Uterus (tissue), 4 donors: ENCODE data around the gene ZBTB20. TPM values are rescaled to one million over a fixed set of nuclear protein-coding genes. Genes with fewer than 3 reads are reported as not detected.

Experiments
- DNase-seq, 2 donors: peaks; one replicate each; pipeline ENCODE4 v3.0.0-alpha.2; 2019 to 2020
- H3K27ac ChIP-seq, 2 donors: fragments of 200-600 bp; sonication (generic); 1 replicate in 1 of 2; 2 replicates in 1 of 2; pipeline ENCODE4 v1.5.1; 2016 to 2018
- H3K27me3 ChIP-seq, 2 donors: fragments of 200-600 bp; sonication (generic); one replicate each; pipeline ENCODE4 v1.5.1; 2018 to 2019; ENCODE audit warnings: control low read depth in 1 of 2
- H3K36me3 ChIP-seq, 2 donors: fragments of 200-600 bp; sonication (generic); one replicate each; pipeline ENCODE4 v1.5.1; 2019; ENCODE audit warnings: control low read depth in 1 of 2
- H3K4me1 ChIP-seq, 2 donors: fragments of 200-600 bp; sonication (generic); one replicate each; pipeline ENCODE4 v1.5.1; 2018 to 2019; ENCODE audit warnings: control low read depth in 1 of 2
- H3K4me3 ChIP-seq, 2 donors: fragments of 200-600 bp; sonication (generic); 1 replicate in 1 of 2; 2 replicates in 1 of 2; pipeline ENCODE4 v1.5.1; 2018 to 2019; ENCODE audit warnings: mild to moderate bottlenecking in 1 of 2
- H3K9me3 ChIP-seq, 2 donors: fragments of 200-600 bp; sonication (generic); one replicate each; pipeline ENCODE4 v1.5.1; 2019; ENCODE audit warnings: control low read depth in 1 of 2
- POLR2A ChIP-seq, 2 donors: fragments of 450-650 bp; IDR thresholded peaks; one replicate each; pipeline ENCODE4 v1.6.1; 2016; ENCODE audit warnings: antibody characterized with exemption in 2 of 2, mild to moderate bottlenecking in 1 of 2, moderate library complexity in 1 of 2
- intact Hi-C: fragments of 100-400 bp; cut with DNase I; formaldehyde crosslinking; loops from one replicate; pipeline ENCODE4 v1.15.1; 2023; ENCODE audit warnings: low total_unique reads
- total RNA-seq, 4 donors: library from RNA; depleted of rRNA in 3 of 4; stranded (reverse); fragments of >200 nt in 3 of 4; gene quantifications; one replicate each; pipeline versions ENCODE4 v1.1.0 to v1.2.4, GENCODE V29; 2014 to 2023
- TF ChIP-seq, protein P1 (sequence below), 4 experiments: fragments of 200-600 bp in 2 of 4; fragments of 450-650 bp in 2 of 4; sonication (generic) in 2 of 4; IDR thresholded peaks; one replicate each; pipeline ENCODE4 v1.5.1; 2016 to 2019; ENCODE audit warnings: antibody characterized with exemption in 4 of 4, mild to moderate bottlenecking in 2 of 4, moderate library complexity in 1 of 4
- donor health status: DM: yes; HTN: yes; CAD: no.

Gene ZBTB20
- total RNA-seq, 4 donors from 2014 or later: 35.6 to 157 (median 85.1) TPM

DNA sequence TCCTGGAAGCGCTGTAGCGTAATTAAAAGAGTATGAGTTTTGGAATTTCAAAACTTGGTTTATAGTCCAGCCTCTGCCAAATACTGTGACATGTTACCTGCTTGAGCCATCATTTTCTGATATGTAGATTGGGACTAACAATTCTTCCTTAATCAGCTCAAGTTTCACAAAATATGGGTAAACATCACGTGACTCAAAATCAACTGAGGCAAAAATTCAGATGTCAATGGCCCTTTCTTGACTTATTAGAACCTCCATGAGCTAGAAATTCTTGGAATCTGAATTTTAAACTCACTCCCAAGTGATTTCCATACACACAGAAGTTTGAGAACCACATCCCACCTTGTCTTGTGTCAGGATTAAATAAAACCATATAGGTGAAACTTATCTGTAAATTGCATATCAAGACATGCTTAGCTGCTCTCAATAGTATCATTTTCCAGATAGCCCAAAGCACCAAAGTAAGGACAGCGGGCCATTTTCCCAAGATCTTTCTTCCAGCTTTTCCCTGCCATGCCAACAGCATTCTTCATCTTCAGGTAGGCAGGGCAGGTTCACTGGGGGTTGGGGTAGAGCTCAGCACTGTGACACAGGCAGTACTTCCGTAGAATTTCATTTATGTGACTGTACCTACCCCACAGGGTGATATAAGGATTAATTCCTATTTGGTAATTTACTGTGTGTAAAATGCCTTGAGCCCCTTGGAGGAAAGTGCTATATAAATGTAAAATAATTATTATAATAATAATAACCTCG is 474.2 kb downstream of the ZBTB20 start:
- no peak for DNase-seq
- Histone ChIP-seq H3K36me3 (no peaks in the 10 kb centered on the region), H3K4me3 (no peak overlapping the region), H3K27ac (no peak overlapping the region), H3K4me1 (no peaks in the 10 kb centered on the region), H3K9me3 (no peaks in the 10 kb centered on the region), H3K27me3 (no peaks in the 10 kb centered on the region)
- intact Hi-C loops: no loop called here
- TF ChIP-seq, protein P1, sequence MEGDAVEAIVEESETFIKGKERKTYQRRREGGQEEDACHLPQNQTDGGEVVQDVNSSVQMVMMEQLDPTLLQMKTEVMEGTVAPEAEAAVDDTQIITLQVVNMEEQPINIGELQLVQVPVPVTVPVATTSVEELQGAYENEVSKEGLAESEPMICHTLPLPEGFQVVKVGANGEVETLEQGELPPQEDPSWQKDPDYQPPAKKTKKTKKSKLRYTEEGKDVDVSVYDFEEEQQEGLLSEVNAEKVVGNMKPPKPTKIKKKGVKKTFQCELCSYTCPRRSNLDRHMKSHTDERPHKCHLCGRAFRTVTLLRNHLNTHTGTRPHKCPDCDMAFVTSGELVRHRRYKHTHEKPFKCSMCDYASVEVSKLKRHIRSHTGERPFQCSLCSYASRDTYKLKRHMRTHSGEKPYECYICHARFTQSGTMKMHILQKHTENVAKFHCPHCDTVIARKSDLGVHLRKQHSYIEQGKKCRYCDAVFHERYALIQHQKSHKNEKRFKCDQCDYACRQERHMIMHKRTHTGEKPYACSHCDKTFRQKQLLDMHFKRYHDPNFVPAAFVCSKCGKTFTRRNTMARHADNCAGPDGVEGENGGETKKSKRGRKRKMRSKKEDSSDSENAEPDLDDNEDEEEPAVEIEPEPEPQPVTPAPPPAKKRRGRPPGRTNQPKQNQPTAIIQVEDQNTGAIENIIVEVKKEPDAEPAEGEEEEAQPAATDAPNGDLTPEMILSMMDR (IDR thresholded peaks at IDR 0.05): no peak
- TF ChIP-seq POLR2A (IDR thresholded peaks at IDR 0.05): no peak

DNA sequence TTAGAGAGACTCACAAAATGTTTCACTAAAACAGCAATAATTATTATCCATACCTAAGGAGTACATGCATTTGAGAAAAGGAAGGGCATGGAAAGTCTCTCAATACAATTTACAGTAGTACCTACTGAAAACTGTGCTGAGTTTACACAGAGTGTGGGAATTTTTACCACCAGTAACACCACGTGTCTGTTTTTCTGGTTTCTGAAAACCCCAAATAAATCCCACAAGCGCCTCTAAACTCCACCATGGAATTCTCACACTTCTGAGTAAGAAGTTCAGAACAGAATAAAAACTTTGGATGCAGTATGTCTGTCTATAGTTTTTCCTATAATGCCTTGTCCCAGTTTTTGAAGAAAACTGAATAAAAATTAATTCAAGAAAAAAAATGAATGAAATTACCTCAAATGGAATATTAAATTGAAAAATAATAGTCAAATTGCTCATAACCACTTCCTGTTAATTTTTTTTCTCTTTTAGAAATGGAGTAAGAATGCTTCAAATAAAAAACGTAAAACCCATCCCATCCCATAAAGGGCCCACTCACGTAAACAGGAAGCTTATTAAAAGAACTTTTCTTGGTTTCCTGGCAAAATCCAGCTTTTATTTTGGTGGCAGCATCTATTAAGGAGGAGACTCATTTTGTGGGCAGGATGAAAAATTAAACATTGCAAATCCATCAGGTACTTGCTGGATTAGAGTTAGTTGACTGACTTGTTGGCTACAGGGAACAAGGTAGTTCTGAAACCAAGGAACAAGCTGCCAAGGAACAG is 475.2 kb downstream of the ZBTB20 start:
- Histone ChIP-seq H3K4me3 (no peak overlapping the region), H3K36me3 (no peaks in the 10 kb centered on the region), H3K27ac (no peak overlapping the region), H3K4me1 (no peaks in the 10 kb centered on the region), H3K27me3 (no peaks in the 10 kb centered on the region), H3K9me3 (no peaks in the 10 kb centered on the region)
- intact Hi-C loops: no loop called here
- TF ChIP-seq, protein P1 (IDR thresholded peaks at IDR 0.05): no peak
- no peak for TF ChIP-seq POLR2A (IDR thresholded peaks at IDR 0.05)
- DNase-seq: no peak

DNA sequence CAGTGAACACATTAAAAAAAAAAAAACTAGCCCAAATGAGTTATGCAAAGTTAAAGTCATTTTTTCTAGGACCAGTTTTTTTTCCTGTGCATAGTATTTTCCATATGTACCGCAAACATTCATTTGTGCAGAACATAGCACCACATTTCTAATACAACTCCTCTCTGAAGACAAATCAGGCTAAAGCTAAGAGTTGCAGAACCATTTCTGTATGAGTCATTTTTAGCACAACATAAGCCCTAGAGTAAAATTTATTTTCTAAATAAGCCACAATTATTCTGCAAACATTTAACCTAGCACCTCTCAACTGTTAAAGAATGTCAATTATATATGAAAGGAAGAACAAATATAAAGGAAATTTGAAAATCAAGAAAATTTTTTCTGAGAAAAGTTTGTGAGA is 477.5 kb downstream of the ZBTB20 start:
- Histone ChIP-seq H3K4me3 (no peak overlapping the region), H3K36me3 (no peaks in the 10 kb centered on the region), H3K9me3 (no peaks in the 10 kb centered on the region), H3K27ac (no peak overlapping the region), H3K4me1 (no peaks in the 10 kb centered on the region), H3K27me3 (no peaks in the 10 kb centered on the region)
- DNase-seq: no peak
- intact Hi-C loops: no loop called here
- no peak for TF ChIP-seq POLR2A (IDR thresholded peaks at IDR 0.05)
- TF ChIP-seq, protein P1 (IDR thresholded peaks at IDR 0.05): no peak

DNA sequence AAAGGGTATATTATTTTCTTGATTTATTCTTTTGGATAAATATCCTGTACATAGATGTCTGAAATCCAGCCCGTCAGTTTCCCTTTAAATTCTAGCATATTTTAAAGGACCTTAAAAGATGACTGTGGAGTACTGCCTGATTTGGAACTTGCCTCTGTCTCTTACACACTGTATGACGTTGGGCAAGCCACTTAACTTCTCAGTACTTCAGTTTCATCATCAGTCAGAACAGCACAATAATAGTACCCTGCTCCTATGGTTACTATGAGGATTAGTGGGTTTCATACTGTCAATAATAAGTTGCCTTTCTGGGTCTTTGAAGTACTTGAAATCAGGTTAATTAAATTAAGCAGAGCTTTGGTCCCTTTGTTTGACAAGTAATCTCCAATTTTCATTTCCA is 479.0 kb downstream of the ZBTB20 start:
- TF ChIP-seq POLR2A (IDR thresholded peaks at IDR 0.05): no peak
- TF ChIP-seq, protein P1 (IDR thresholded peaks at IDR 0.05): no peak
- no peaks in the 10 kb centered on the region for H3K4me1 ChIP-seq
- intact Hi-C loops: no loop called here
- no peak for DNase-seq
- H3K36me3 ChIP-seq: no peaks in the 10 kb centered on the region
- H3K9me3 ChIP-seq: peaks cover 0 to 3% of the 10 kb centered on the region in 2 donors
- no peak overlapping the region for H3K4me3 ChIP-seq
- H3K27me3 ChIP-seq: no peaks in the 10 kb centered on the region
- no peak overlapping the region for H3K27ac ChIP-seq

DNA sequence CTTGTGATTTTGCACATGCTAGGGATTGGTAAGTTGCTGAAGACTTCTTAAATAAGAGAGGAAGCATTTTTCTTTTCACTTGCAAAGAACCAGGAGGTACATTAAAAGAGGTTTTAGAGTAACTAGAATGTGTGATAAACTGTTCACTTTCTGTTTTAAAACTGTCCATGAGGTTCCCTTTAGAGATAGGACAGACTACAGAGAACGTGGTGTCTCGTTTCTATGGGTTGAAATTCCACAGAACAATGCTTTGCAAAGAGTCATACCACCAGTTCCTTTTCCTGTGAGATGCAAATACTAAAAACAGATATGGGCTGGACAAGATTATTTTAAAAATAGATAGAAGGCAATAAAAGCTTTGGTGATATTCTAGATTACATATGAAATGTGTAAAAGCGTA is 480.5 kb downstream of the ZBTB20 start:
- Histone ChIP-seq H3K36me3 (no peaks in the 10 kb centered on the region), H3K9me3 (peaks cover 0 to 3% of the 10 kb centered on the region in 2 donors), H3K27me3 (no peaks in the 10 kb centered on the region), H3K4me1 (no peaks in the 10 kb centered on the region), H3K4me3 (no peak overlapping the region), H3K27ac (no peak overlapping the region)
- TF ChIP-seq, protein P1 (IDR thresholded peaks at IDR 0.05): no peak
- no peak for TF ChIP-seq POLR2A (IDR thresholded peaks at IDR 0.05)
- DNase-seq: no peak
- intact Hi-C loops: no loop called here
